Renal cortex interstitium (tissue), 11 donors: Measurements from ENCODE around the gene PTK6. TPM values are rescaled to one million over a fixed set of nuclear protein-coding genes. Genes with fewer than 3 reads are reported as not detected.

Experiments used
- DNase-seq, 11 donors: peaks; one replicate each; pipeline ENCODE4 v3.0.0-alpha.2; 2013; ENCODE audit warnings: low read depth in 9 of 11, low spot score in 4 of 11; ENCODE audit errors: extremely low read depth in 1 of 11
- polyA plus RNA-seq, 3 donors: library from polyadenylated mRNA; unstranded; fragments of 120-200 nt; gene quantifications; one replicate each; pipeline ENCODE4 v1.2.1, GENCODE V29; 2013; ENCODE audit not compliant: insufficient read length in 3 of 3

PTK6 gene
- polyA plus RNA-seq, 3 donors, result 0.50 to 0.82 (median 0.56) TPM

DNA sequence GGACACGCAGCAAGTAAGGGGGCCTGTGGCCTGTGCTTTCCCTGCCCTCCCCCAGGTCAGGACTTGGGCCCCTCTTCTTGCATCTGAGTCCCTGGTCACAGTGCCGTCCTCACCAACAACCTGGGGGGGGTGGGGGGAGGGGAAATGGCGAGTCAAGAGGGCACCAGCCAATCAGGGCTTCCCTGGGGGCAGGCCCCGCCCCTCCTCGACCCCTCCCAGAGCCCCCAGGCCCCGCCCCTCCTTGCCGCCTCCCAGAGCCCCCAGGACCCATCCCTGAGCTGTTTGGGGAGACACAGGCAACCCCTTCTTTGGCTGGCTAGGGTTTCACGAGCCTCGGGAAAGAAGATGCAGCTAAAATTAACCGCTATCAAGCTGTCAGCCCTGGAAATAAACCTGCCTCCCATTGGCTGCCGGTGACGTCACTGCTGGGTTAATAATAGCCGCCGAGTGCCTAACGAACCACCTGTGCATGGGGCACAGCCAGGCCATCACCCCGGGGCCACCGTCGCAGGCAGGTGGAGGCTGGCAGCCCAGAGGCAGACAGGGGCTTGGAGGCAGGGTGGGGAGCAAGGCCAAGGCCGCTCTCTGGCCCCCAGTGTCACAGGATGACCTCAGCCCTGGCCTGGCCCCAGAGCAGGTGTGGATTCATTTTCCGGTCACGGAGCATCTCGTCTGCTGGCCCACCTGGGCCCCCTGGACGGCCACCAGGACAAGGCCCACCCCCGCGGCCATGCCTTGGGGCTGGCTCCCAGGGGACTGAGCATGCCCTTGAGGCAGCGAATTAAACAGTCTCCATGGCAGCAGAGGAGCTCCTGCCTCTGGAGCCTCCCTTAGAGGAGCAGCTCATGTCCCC is 35.1 kb downstream of the PTK6 start:
- DNase-seq, result no peak

DNA sequence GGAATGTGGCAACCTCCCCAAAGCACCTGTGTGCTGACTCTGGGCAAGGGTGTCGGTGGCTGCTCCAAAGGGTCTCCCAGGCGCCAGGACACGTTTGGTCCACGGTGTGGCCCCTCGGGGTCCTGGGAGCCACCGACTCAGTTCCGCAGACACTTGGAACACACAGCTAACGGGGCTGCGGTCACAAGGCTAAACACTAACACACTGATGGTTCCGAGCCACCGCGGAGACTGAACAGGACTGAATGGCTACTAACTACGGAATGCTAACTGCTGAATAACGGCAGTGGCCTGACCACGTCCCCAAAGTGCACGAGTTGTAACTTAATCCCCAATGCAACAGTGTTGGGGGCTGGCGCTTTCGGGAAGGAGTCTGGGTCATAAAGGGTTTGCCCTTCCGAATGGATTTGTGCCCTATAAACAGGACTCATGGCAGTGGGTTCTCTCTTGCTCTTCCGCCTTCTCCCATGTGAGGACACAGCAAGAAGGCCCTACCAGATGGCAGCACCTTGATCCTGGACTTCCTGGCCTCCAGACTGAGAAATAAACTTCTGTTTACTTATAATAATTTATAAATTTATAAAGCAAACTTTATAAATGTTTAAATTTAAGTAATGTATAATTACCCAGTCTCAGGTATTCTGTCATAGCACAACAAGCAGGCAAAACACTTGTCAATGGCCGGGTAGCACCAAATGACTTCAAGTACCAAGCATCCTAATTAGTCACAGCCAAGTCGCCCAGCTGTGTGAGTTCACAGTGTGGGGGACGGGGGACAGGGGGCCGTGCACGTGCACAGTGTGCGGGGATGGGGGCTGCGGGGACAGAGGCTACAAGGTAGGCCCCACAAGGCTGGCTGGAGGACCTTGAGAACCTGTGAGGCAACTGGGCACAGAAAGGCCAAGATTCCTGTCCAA is 36.0 kb downstream of the PTK6 start:
- DNase-seq, result no peak

DNA sequence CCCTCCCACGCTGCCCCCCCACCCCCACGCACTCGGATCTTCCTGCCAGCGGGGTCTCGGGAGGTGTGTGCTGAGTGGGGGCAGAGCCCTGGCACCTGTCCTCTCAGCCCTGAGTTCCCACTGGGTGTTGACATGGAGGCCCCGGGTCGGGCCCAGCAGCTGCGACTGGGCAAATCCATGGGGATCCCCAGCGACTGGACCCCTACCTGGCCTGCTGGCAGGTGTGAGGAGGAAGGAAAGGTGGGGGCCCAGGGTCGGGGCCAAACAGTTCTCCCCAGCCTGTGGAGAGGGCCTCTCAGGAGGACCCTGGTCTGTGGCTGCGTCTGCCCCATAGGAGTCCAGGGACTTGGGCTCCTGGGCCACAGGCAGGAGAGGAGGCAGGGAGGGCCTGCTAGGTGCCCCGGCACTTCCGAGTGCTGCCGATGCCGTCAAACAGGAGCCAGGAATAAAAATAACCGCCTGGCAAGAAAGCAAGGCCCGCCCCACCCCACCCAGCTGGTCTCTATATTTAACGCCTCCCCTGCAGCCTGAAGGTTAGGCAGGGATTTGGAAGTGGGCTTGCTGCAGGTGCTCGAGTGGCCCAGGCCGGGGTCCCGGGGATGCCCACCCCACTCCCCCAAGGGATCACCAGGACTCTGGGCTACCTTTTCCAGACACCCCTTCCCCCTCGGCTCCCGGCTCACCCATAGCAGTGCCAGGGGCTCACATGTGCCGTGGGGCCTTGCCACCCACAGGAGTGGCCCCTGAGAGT is 36.9 kb downstream of the PTK6 start:
- DNase-seq, result no peak

DNA sequence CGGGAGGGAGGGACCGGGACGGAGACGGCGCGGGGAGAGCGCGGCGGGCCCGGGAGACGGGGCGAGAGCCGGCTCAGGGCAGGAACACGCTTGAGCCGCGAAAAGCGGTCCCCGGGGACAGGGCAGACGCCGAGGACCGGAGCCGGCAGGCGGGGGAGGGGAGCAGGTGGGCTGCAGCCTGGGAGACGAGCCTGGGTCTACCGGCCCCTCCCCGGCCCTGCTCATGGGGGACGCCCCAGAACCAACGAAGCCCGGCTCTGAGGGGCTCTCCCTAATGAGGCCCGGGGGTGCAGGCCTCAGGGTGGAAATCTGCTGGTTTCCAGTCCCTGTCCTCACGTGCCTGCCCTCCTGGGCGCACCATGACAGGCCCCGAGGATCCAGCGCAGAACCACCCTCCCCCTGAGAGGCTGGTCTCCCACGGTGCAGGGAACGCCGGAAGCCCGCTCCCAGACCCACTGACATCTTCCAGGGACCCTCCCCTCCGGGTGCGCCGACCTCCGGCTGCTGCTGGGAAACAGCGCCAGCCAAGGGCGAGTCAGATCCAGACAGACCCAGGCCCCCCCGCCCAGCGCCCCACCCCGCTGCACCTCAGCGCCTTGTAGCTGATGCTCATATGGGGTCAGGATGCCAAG is 37.7 kb downstream of the PTK6 start:
- no peak for DNase-seq

DNA sequence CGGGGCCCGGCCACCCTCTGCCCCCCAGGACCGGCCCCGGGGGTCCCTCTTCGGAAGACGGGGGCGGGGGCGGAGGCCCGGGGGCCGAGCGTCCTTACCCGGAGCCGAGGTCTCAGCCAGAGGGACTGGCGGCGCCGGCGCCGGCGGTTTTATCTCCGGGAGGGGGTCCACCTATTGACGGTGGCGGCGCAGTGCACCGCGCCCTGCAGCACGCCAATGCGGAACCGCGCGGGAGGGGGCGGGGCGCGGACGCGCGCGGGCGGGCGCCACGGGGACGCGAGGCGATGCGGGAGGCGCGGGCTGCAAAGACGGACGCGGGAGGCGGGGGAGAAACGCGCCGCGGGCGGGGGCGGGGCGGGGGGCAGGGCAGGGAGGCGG is 38.2 kb downstream of the PTK6 start, which contains the start of gene EEF1A2:
TSS of gene EEF1A2 (minus strand) at position 124 of the 378 bp plus-strand sequence. CDS start 1,320 bp downstream, outside the sequence.
- no peak for DNase-seq

DNA sequence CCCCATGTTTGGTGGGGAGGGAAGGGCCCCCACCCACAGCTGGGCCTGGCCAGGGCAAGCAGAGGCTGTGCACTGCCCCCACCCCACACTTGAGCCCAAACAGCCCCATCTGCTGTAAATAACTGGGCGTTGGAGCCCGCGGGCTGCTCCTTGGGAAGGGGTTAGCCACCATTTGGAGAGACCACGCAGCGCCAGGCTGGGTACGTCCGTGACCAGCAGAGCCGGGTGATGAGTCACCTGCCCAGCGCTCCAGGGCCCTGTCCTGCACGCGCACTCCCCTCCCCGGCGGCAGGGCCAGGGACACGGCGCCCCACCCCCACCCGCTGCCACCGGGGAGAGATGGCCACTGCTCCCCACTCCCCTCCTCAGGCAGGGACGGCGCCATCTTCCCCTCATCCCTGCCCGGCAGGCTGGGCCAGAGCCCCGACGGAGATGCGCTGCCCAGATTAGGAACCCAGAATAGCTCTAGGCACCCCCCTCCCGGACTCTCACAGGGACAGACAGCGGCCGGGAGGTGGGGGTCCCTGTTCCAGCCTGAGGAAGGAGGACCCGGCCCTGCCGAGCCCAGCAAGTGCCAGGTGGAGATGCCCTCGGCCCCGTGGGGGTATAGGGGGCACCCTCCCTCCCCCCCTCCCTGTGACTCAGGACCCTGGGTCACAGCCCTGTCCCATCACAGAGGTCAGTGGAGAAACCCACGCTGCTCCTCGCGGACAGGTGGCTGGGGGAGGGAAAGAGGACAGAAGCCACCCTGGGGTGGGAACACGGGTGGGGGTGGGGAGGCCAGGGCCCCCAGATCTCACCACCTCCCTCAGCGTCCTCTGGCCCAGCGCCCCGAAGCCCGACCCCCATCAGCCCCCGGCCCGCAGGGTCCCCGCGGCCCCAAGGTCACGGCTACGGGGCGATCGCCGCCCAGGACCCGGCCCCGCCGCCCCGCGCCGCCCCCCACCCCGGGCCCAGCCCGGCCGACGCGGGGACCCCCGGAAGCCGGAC is 38.9 kb downstream of the PTK6 start:
- no peak for DNase-seq

DNA sequence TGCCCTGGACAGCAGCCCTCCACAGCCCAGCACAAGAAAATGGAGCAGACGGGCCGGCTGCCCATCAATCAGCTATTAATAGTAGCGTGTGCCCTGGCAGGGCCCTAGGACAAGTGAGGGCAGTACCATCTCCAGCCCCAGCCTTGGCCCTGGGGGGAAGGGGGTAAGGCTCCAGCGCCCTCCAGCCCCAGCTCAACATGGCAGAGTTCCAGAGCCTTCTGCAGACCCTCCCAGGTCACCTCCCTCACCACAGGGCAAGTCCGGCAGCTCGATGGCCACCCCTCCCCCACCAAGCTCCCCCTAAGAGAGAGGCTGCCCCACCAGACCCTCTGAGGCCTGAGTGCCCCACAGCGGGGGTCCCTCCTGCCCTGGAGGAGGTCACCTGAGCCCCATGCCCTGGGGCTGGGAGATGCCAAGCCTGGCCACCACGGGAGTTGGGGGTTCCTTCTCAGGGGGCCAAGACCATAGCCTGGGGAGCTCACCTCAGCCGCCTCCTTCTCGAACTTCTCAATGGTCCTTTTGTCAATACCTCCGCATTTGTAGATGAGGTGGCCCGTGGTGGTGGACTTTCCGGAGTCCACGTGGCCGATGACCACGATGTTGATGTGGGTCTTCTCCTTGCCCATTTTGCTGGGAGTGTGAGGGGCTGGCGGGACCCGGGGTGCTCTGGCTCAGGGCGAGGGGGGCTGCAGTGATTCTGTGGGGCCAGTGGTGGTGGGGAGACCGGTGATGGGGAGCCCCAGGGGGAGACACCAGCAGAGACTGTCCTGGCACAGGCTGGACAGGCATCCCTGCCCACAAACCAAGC is 39.8 kb downstream of the PTK6 start:
- DNase-seq, result no peak

DNA sequence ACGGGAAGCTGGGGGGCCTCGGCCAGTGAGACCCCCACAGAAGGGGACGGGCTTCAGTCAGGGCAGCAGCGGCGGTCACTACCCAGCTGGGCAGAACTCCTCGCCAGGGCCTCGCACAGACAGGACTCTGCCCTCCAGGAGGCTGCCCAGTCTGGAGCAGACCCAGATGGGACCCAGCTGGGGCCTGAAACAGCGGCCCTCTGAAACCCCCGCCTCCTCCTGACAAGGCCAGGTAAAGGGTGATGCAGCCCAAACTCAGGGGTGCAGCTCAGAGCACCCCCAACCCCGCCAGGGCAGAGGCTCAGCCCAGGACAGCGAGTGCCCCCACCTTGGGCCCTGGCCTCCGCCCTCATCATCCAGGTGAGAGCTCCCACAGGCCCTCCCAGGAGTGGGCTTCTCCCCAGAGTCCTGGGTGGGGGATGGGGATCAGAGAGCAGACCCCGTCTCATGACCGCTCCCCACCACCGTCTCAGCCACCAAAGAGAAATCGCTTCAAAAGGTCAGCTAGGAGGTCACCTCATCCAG is 40.5 kb downstream of the PTK6 start:
- no peak for DNase-seq

DNA sequence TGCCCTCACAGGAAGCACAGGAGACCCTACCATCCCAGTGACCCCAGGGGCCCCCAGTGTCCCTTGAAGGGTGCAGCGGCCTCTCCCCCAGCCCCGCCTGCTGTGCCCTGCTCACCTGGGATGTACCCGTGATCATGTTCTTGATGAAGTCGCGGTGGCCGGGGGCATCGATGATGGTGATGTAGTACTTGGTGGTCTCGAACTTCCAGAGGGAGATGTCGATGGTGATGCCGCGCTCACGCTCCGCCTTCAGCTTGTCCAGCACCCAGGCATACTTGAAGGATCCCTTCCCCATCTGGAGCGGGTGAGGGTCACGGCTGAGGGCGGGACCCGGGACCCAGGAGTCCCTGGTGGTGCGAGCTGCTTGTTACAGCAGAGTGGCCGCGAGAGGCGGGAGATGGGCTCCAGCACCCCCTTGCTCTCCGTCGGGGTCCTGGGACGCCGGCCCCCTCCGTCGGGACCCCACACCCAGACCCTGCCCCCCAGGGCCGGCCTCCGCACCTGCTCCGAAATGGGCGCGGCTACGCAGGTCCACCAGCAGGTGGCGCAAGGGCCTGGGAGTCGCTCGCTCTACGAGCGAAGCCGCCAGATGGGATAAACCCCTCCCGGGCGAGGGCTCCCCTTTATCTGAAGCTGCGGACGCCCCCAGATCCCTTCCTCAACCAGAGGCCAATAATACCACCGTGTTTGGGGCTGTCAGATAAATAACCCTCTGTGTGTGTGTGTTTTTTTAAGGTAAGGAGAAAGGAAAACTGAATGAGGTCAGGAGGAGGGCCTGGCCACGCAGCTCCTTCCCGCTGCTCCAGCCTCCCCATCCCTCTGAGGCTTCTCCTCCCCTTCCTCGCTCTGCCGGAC is 41.2 kb downstream of the PTK6 start:
- DNase-seq, result peak in 1 of 11 donors; percentile 32

DNA sequence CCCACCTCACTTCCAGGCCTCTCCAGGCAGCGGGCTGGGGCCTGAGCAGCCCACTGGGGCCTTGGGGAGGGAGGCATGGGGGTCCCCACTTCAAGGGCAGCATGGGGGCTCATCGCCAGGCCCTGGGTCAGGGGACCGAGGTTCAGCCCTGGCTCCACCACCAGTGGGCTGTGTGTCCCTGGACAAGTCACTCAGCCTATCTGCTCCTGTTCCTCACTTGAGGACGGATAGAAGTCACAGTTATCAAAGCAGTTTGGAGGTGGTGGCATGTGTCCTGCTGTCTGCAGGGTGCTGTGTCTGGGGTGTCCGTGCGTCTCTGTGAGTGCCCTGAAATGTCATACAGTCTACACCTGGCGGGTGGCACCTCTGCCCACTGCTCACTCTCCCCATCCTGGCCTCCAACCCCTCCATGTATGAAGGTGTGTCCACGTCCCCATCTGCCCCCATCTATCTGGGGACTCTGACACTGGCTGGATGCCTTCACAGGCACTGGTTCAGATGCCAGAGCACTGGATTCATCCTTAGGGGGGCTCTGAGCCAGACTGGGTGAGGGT is 41.9 kb downstream of the PTK6 start:
- DNase-seq, result no peak

DNA sequence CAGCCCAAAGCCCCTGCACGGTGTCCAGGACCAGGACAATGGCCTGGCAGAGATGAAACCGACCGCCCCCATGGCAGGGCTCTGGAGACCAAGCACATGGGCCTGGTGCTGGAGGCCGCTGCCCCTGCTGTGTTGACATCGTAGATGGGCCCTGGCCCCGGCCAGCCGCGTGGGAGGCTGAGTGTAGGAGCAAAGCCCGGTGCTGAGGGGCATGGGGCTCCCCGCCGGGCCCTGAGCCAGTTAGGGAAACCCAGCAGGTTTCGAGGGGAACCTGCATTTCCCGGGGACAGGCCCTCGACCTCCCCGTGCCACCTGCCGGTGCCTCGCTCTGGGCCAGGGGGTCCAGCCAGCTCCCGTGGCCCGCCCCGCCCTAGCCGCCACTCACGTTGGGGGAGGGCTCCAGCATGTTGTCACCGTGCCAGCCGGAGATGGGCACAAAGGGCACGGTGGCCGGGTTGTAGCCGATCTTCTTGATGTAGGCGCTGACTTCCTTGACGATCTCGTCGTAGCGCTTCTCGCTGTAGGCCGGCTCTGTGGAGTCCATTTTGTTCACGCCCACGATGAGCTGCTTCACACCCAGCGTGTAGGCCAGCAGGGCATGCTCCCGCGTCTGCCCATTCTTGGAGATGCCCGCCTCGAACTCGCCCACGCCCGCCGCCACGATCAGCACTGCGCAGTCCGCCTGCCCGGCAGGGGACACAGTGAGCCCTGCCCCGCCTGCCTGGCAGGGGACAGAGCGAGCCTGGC is 42.6 kb downstream of the PTK6 start:
- no peak for DNase-seq

DNA sequence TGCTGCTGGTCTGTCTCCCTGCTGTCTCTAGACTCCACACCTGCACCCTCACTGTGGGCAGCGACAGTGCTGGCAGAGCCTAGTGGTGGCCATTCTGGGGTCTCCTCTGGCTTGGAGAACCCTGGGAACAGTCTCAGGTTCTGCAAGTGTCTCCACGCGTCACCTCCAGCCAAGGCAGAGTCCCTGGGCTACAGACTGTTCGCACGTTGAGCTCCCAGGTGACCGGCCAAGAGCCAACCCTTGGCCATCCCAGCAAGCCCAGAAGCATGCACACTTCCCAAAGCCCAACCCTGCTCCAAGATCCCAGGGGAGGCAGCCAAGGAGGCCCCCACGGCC is 43.1 kb downstream of the PTK6 start:
- no peak for DNase-seq

DNA sequence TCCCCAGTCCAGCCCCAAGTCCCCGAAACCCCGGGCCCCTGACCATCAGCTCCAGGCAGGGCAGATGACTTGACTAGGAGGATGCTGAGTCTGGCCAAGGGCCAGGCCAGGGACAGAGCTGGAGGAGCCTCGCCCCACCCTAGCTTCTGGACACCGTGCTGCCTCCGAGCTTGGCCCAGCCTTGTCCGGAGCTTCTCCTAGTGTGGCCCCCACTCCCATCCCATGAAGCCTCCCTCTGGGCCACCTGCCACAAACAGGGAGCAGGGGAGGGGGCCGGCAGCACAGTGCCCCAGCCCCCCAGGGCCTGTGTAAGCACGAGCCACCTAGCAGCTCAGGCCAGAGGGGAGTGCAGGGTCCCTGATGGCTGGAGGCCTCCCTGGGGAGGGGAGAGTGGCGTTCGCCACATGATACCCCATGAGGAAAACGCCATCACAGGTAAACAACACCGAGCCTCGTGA is 43.6 kb downstream of the PTK6 start:
- DNase-seq, result no peak

DNA sequence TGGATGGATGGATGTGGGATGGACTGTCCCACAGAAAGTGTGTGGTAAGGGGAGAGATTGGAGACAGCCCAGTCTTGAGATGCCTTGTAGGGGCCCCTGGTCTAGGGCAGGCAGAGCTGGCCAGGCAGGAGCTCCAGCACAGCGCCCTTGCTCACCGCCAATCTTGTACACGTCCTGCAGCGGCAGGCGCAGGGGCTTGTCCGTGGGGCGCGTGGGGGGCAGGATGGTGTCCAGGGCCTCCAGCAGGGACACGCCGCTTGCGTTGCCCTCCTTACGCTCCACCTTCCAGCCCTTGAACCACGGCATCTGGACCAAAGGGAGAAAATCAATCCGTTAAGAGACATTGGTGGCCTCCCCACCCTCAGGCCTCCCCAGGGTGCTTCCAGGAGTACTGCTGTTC is 44.2 kb downstream of the PTK6 start:
- no peak for DNase-seq

DNA sequence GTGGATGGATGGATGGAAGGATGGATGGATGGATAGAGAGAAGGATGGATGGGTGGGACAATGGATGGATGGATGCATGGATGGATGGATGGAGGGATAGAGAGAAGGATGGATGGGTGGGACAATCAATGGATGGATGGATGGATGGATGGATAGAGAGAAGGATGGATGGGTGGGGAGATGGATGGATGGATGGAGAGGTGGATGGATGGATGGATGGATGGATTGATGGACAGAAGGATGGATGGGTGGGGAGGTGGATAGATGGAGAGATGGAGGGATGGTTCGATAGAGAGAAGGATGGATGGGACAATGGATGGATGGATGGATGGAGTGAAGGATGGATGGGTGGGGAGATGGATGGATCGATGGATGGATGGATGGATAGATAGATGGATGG is 44.7 kb downstream of the PTK6 start:
- no peak for DNase-seq
